A549 (cell line): ENCODE data around the gene FAM171A1.

Source experiments
- BHLHE40 ChIP-seq: IDR thresholded peaks from 2 replicates; pipeline ENCODE4 v1.6.1; 2012; ENCODE audit warnings: low read depth, low read length, inconsistent platforms
- CTCF ChIP-seq: fragments of >200 bp; sonication (Bioruptor Twin); formaldehyde crosslinking; IDR thresholded peaks from 3 replicates; pipeline ENCODE4 v1.5.1; 2016
- POLR2A ChIP-seq: IDR thresholded peaks from 2 replicates; pipeline ENCODE4 v1.6.1; 2012; ENCODE audit warnings: mild to moderate bottlenecking, low read length
- TFCP2L1 ChIP-seq: fragments of 250-450 bp; sonication (Bioruptor Pico); IDR thresholded peaks from 2 replicates; pipeline ENCODE4 v1.5.0; 2021; ENCODE audit warnings: mild to moderate bottlenecking
- USF2 ChIP-seq: fragments of 450-650 bp; IDR thresholded peaks from 2 replicates; pipeline ENCODE4 v1.6.1; 2014; ENCODE audit warnings: antibody characterized with exemption

GRCh38 chr10:15290150-15290549 lies 80.9 kb downstream of the FAM171A1 start:
- TF ChIP-seq CTCF (no peak), TFCP2L1 (CRISPR knock-in tag) (no peak), POLR2A (no peak), USF2 (no peak), BHLHE40 (no peak)
